Panc1 (cell line): Measurements from ENCODE around the gene TLX1.

Source experiments
- POLR2AphosphoS5 ChIP-seq: IDR thresholded peaks from 2 replicates; pipeline ENCODE4 v1.6.1; 2012; ENCODE audit warnings: mild to moderate bottlenecking, low read depth, low read length, moderate library complexity
- TF ChIP-seq, protein P1 (sequence below): fragments of 450-650 bp; IDR thresholded peaks from 2 replicates; pipeline ENCODE4 v1.5.1; 2017; ENCODE audit warnings: mild to moderate bottlenecking
- TF ChIP-seq, protein P2 (sequence below), 2 experiments: IDR thresholded peaks; 2 replicates each; pipeline ENCODE4 v1.6.1; 2011 to 2012; ENCODE audit warnings: low read depth in 2 of 2, control low read depth in 1 of 2, low read length in 1 of 2, mild to moderate bottlenecking in 1 of 2, moderate library complexity in 1 of 2; ENCODE audit not compliant: insufficient read depth in 1 of 2

DNA sequence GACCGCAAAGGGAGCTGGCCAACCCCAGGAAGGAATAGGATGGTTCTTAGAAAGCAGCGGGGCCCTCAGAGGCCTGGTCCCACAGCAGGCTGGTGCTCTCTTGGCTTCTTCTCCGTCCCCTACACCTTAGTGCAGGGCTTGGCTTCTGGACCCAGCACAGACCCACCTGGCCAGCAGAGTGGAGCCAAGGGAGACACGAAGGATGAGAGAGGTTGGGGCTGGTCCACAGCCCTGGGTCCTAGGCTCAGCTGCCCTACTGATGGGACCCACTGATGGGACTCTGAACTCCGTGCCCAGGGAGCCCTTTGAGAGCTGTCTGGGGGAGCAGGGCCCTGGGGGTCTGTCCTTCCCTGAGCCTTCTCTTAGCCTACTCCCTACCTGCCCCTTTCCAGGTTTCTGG lies 6.2 kb upstream of the TLX1 start:
- TF ChIP-seq, protein P1, sequence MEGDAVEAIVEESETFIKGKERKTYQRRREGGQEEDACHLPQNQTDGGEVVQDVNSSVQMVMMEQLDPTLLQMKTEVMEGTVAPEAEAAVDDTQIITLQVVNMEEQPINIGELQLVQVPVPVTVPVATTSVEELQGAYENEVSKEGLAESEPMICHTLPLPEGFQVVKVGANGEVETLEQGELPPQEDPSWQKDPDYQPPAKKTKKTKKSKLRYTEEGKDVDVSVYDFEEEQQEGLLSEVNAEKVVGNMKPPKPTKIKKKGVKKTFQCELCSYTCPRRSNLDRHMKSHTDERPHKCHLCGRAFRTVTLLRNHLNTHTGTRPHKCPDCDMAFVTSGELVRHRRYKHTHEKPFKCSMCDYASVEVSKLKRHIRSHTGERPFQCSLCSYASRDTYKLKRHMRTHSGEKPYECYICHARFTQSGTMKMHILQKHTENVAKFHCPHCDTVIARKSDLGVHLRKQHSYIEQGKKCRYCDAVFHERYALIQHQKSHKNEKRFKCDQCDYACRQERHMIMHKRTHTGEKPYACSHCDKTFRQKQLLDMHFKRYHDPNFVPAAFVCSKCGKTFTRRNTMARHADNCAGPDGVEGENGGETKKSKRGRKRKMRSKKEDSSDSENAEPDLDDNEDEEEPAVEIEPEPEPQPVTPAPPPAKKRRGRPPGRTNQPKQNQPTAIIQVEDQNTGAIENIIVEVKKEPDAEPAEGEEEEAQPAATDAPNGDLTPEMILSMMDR, result no peak
- no peak for TF ChIP-seq POLR2AphosphoS5
- TF ChIP-seq, protein P2, sequence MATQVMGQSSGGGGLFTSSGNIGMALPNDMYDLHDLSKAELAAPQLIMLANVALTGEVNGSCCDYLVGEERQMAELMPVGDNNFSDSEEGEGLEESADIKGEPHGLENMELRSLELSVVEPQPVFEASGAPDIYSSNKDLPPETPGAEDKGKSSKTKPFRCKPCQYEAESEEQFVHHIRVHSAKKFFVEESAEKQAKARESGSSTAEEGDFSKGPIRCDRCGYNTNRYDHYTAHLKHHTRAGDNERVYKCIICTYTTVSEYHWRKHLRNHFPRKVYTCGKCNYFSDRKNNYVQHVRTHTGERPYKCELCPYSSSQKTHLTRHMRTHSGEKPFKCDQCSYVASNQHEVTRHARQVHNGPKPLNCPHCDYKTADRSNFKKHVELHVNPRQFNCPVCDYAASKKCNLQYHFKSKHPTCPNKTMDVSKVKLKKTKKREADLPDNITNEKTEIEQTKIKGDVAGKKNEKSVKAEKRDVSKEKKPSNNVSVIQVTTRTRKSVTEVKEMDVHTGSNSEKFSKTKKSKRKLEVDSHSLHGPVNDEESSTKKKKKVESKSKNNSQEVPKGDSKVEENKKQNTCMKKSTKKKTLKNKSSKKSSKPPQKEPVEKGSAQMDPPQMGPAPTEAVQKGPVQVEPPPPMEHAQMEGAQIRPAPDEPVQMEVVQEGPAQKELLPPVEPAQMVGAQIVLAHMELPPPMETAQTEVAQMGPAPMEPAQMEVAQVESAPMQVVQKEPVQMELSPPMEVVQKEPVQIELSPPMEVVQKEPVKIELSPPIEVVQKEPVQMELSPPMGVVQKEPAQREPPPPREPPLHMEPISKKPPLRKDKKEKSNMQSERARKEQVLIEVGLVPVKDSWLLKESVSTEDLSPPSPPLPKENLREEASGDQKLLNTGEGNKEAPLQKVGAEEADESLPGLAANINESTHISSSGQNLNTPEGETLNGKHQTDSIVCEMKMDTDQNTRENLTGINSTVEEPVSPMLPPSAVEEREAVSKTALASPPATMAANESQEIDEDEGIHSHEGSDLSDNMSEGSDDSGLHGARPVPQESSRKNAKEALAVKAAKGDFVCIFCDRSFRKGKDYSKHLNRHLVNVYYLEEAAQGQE (IDR thresholded peaks at IDR 0.05; ENCODE audit: insufficient read depth in 1 of 2, low read depth in 2 of 2, low read length in 1 of 2), result no peak
